Body of pancreas (tissue), 4 donors: ENCODE measurements around the gene TRIM32. TPM values are rescaled to one million over a fixed set of nuclear protein-coding genes. Genes with fewer than 3 reads are reported as not detected.

ENCODE experiments used
- ATAC-seq: fragments of 150-250 bp; one replicate; pipeline ENCODE4 v1.9.1; 2016
- DNase-seq, 4 donors: peaks; one replicate each; pipeline ENCODE4 v3.0.0-alpha.2; 2019
- H3K27ac ChIP-seq, 4 donors: fragments of 200-600 bp; sonication (generic); 1 replicate in 3 of 4; 2 replicates in 1 of 4; pipeline versions ENCODE4 v1.5.1 to v1.6.1; 2016 to 2019; ENCODE audit warnings: mild to moderate bottlenecking in 1 of 4, mixed read lengths in 1 of 4, moderate library complexity in 1 of 4
- H3K27me3 ChIP-seq, 2 donors: fragments of 200-600 bp; sonication (generic); one replicate each; pipeline ENCODE4 v1.6.0; 2016; ENCODE audit warnings: mild to moderate bottlenecking in 1 of 2
- H3K36me3 ChIP-seq, 2 donors: fragments of 200-600 bp; sonication (generic); replicated peaks in 1 of 2; 2 replicates each; pipeline ENCODE4 v1.5.1; 2016; ENCODE audit warnings: low read depth in 2 of 2; ENCODE audit not compliant: insufficient read depth in 1 of 2
- H3K4me1 ChIP-seq: fragments of 200-600 bp; sonication (generic); one replicate; pipeline ENCODE4 v1.6.0; 2016
- H3K4me3 ChIP-seq, 2 donors: fragments of 200-600 bp; sonication (generic); 1 replicate in 1 of 2; 2 replicates in 1 of 2; pipeline ENCODE4 v1.5.1; 2016 to 2019
- H3K9me3 ChIP-seq, 3 donors: fragments of 200-600 bp; sonication (generic); 1 replicate in 2 of 3; 2 replicates in 1 of 3; pipeline ENCODE4 v1.5.1; 2016
- POLR2A ChIP-seq, 3 donors: fragments of 450-650 bp; IDR thresholded peaks; one replicate each; pipeline ENCODE4 v1.6.1; 2016; ENCODE audit warnings: antibody characterized with exemption in 3 of 3, mild to moderate bottlenecking in 2 of 3
- WGBS, 2 donors: methylation state at CpG; one replicate each; pipeline ENCODE4 v1.1.5; 2017; 5-methylcytosine and 5-hydroxymethylcytosine counted together
- intact Hi-C: fragments of 100-400 bp; cut with DNase I; formaldehyde crosslinking; loops from one replicate; pipeline ENCODE4 v1.15.1; 2023
- total RNA-seq, 2 donors: library from RNA; depleted of rRNA; stranded (reverse); fragments of >200 nt; gene quantifications; one replicate each; pipeline ENCODE4 v1.1.0, GENCODE V29; 2016
- TF ChIP-seq, protein P1 (sequence below), 7 experiments: fragments of 450-650 bp in 4 of 7; fragments of 200-600 bp in 3 of 7; sonication (generic) in 3 of 7; IDR thresholded peaks; one replicate each; pipeline ENCODE4 v1.5.1; 2016 to 2019; ENCODE audit warnings: antibody characterized with exemption in 7 of 7

The TRIM32 gene
- total RNA-seq, 2 donors from 2014 or later = 8.6 to 12.2 TPM

DNA sequence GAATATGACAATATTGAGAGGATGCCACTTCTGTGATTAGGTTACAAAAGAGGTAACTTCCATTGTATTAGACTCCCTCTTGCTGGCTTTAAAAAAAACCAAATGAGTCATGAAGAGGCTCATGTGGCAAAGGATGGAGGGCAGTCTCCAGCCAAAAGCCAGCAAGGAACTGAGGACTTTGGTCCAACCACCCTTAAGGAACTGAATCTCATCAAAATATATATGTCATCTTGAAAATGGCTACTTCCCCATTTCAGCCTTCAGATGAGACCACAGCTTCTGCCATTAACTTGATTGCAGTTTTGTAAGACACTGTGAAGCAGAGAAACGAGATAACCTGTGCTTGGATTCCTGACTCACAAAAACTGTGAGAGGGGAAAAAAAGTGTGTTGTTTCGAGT lies 15.5 kb upstream of the TRIM32 start:
- H3K27me3 ChIP-seq = no peaks in the 10 kb centered on the region

DNA sequence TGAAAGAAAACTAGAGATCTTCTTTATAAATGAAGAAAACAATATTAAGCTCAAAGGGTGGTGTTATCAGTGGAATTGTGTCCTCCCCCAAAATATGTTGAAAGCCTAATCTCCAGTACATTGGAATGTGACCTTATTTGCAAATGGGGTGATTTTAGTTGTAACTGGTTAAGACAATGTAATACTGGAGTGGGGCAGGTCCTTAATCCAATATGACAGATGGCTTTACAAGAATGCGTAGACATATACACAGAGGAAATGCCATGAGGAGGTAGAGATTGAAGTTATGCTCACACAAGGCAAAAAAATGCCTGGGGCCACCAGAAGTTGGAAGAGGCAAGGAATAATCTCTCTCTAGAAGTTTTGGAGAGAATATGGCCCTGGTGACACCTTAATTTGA lies 13.7 kb upstream of the TRIM32 start:
- ATAC-seq (no peak), DNase-seq (no peak)
- intact Hi-C loops = no loop called here
- H3K36me3 ChIP-seq = no peaks in the 10 kb centered on the region
- H3K27me3 ChIP-seq = no peaks in the 10 kb centered on the region
- 42 to 86% methylated on average over 1 of the region's 1 CpG for WGBS, 2 donors
- no peaks in the 10 kb centered on the region for H3K4me1 ChIP-seq
- no peak overlapping the region for H3K27ac ChIP-seq
- no peak for TF ChIP-seq POLR2A (IDR thresholded peaks at IDR 0.05)
- TF ChIP-seq, protein P1, sequence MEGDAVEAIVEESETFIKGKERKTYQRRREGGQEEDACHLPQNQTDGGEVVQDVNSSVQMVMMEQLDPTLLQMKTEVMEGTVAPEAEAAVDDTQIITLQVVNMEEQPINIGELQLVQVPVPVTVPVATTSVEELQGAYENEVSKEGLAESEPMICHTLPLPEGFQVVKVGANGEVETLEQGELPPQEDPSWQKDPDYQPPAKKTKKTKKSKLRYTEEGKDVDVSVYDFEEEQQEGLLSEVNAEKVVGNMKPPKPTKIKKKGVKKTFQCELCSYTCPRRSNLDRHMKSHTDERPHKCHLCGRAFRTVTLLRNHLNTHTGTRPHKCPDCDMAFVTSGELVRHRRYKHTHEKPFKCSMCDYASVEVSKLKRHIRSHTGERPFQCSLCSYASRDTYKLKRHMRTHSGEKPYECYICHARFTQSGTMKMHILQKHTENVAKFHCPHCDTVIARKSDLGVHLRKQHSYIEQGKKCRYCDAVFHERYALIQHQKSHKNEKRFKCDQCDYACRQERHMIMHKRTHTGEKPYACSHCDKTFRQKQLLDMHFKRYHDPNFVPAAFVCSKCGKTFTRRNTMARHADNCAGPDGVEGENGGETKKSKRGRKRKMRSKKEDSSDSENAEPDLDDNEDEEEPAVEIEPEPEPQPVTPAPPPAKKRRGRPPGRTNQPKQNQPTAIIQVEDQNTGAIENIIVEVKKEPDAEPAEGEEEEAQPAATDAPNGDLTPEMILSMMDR (IDR thresholded peaks at IDR 0.05) = no peak
- H3K4me3 ChIP-seq = no peak overlapping the region
- no peaks in the 10 kb centered on the region for H3K9me3 ChIP-seq

More for the DNA sequence above, 15.5 kb upstream of the TRIM32 start:
- no peak for DNase-seq
- intact Hi-C loops = no loop called here
- TF ChIP-seq, protein P1 (IDR thresholded peaks at IDR 0.05) = no peak
- no peak for TF ChIP-seq POLR2A (IDR thresholded peaks at IDR 0.05)
- H3K27ac ChIP-seq = no peak overlapping the region
- H3K4me3 ChIP-seq = no peak overlapping the region
- ATAC-seq = no peak
- H3K9me3 ChIP-seq = no peaks in the 10 kb centered on the region
- H3K36me3 ChIP-seq = no peaks in the 10 kb centered on the region
- 79 to 88% methylated on average over 2 of the region's 2 CpGs for whole genome bisulfite sequencing, 2 donors
- H3K4me1 ChIP-seq = no peaks in the 10 kb centered on the region

DNA sequence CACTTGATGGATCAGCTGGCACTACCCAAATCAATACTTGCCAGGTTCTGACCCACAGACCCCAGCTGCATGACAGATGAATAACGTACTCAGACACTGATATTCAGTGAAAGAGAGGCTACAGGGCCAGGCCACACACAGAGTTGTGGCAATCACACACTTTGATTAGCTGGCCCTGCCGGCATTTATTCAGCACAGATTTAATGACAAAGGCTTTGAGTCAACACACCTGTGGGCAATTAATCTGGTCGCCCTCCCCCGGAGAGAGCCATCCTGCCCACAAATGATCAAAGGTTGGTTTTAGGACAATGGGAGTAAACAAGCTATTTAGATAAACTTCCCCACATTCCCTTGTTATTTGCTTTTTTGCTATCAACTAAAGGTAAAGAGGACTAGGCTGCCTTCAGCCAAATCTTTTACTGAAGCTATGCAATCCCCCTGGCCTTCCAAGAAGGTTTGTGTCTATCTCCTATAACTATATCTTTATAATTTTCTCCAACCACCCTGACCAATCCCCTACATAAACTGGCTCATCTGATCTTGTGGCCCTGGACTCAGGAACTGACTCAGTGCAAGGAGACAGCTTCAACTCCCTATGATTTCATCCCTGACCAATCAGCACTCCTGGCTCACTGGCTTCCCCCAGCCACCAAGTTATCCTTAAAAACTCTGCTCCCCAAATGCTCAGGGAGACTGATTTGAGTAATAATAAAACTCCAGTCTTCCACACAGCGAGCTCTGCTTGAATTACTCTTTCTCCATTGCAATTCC lies 12.7 kb upstream of the TRIM32 start:
- WGBS, 2 donors = 67 to 87% methylated on average over 5 of the region's 5 CpGs
- TF ChIP-seq, protein P1 (IDR thresholded peaks at IDR 0.05) = no peak
- no peak for TF ChIP-seq POLR2A (IDR thresholded peaks at IDR 0.05)
- no peak overlapping the region for H3K4me3 ChIP-seq

DNA sequence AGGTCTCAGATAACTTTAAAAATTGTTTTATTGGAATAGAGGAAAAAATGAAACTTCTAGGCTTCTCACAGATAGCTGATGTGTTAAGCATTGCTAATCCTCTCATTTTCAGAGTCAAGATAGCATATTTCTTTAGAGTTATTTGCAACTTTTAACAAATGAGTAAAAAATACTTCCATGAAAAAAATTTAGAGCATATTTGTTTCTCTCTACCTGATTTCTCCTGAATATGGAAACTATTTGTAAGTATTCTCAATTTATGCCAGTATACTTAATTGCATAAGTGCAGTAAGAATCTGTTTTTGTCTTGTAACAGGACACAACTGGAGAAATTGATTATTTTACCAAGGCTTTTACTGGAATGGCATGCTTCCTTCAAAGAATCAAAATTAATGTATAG lies 3.6 kb upstream of the TRIM32 start:
- DNase-seq = no peak
- H3K27ac ChIP-seq = no peak overlapping the region

More for the DNA sequence above, 12.7 kb upstream of the TRIM32 start:
- Histone ChIP-seq H3K27me3 (no peaks in the 10 kb centered on the region), H3K27ac (no peak overlapping the region), H3K36me3 (no peaks in the 10 kb centered on the region), H3K9me3 (no peaks in the 10 kb centered on the region), H3K4me1 (no peaks in the 10 kb centered on the region)
- no peak for DNase-seq
- intact Hi-C loops = no loop called here
- no peak for ATAC-seq

More for the DNA sequence above, 3.6 kb upstream of the TRIM32 start:
- no peak overlapping the region for H3K4me3 ChIP-seq
- intact Hi-C loops = no loop called here
- no peaks in the 10 kb centered on the region for H3K36me3 ChIP-seq
- H3K9me3 ChIP-seq = no peaks in the 10 kb centered on the region
- H3K27me3 ChIP-seq = no peaks in the 10 kb centered on the region
- no peak for TF ChIP-seq POLR2A (IDR thresholded peaks at IDR 0.05)
- TF ChIP-seq, protein P1 (IDR thresholded peaks at IDR 0.05) = no peak
- no peak for ATAC-seq
- peaks cover 18% of the 10 kb centered on the region for H3K4me1 ChIP-seq
